SK-N-SH (cell line): ENCODE measurements around the gene TTC9C. TPM values are rescaled to one million over a fixed set of nuclear protein-coding genes. Genes with fewer than 3 reads are reported as not detected.

ENCODE experiments used
- CTCF ChIA-PET: fragments of 300-600, 350-600 bp; formaldehyde crosslinking; extraction: SDS; loops from one replicate; lab custom pipeline; 2021; lab: Yijun Ruan, JAX
- POLR2A ChIA-PET: fragments of 350-600 bp; sonication (Branson Sonifier 250); formaldehyde crosslinking; extraction: SDS; loops from one replicate; lab custom pipeline; 2020; ENCODE audit warnings: antibody characterized with exemption, inconsistent platforms; lab: Yijun Ruan, JAX
- DNase-seq: peaks from one replicate; pipeline ENCODE4 v3.0.0; 2012
- H2AFZ ChIP-seq: fragments of 200-600 bp; sonication (generic); 2 replicates; pipeline ENCODE4 v1.8.1; 2016; ENCODE audit warnings: antibody characterized with exemption, mild to moderate bottlenecking, low read depth
- H3F3A ChIP-seq: fragments of 200-600 bp; sonication (generic); replicated peaks from 2 replicates; pipeline ENCODE3; 2016; ENCODE audit warnings: antibody characterized with exemption, mild to moderate bottlenecking; ENCODE audit not compliant: insufficient read depth
- H3K27ac ChIP-seq, 2 experiments: fragments of 200-500 bp in 1 of 2; fragments of 200-600 bp in 1 of 2; sonication (Bioruptor generic) in 1 of 2; sonication (generic), shearing (Covaris generic) in 1 of 2; 2 replicates each; pipeline versions ENCODE4 v1.5.1 to v1.6.1; 2014 to 2016; ENCODE audit warnings: low read depth in 2 of 2, inconsistent platforms in 1 of 2, low read length in 1 of 2, mild to moderate bottlenecking in 1 of 2, mixed read lengths in 1 of 2
- H3K27me3 ChIP-seq: fragments of 200-600 bp; sonication (generic), shearing (Covaris generic); 2 replicates; pipeline ENCODE4 v1.6.1; 2016; ENCODE audit warnings: mixed run types; ENCODE audit not compliant: insufficient read depth
- H3K36me3 ChIP-seq, 2 experiments: fragments of 200-500 bp in 1 of 2; fragments of 200-600 bp in 1 of 2; sonication (Bioruptor generic) in 1 of 2; sonication (generic) in 1 of 2; replicated peaks in 1 of 2; 2 replicates each; pipeline versions ENCODE3 to v1.5.1; 2014 to 2016; ENCODE audit warnings: low read length in 1 of 2, mild to moderate bottlenecking in 1 of 2; ENCODE audit not compliant: insufficient read depth in 2 of 2, control insufficient read depth in 1 of 2
- H3K4me1 ChIP-seq, 2 experiments: fragments of 200-500 bp in 1 of 2; fragments of 200-600 bp in 1 of 2; sonication (Bioruptor generic) in 1 of 2; sonication (generic), shearing (Covaris generic) in 1 of 2; 2 replicates each; pipeline versions ENCODE4 v1.5.1 to v1.6.1; 2014 to 2016; ENCODE audit warnings: low read depth in 1 of 2, low read length in 1 of 2, mixed run types in 1 of 2; ENCODE audit not compliant: insufficient read depth in 2 of 2, control insufficient read depth in 1 of 2
- H3K4me2 ChIP-seq: fragments of 200-600 bp; sonication (generic), shearing (Covaris generic); 2 replicates; pipeline ENCODE4 v1.6.1; 2017; ENCODE audit warnings: mixed run types
- H3K4me3 ChIP-seq, 2 experiments: fragments of 200-500 bp in 1 of 2; fragments of 200-600 bp in 1 of 2; sonication (Bioruptor generic) in 1 of 2; sonication (generic), shearing (Covaris generic) in 1 of 2; 2 replicates each; pipeline versions ENCODE4 v1.5.1 to v1.8.1; 2014 to 2016; ENCODE audit warnings: low read depth in 2 of 2, inconsistent platforms in 1 of 2, low read length in 1 of 2, mild to moderate bottlenecking in 1 of 2, mixed read lengths in 1 of 2, moderate library complexity in 1 of 2
- H3K79me2 ChIP-seq: fragments of 200-600 bp; sonication (generic); 2 replicates; pipeline ENCODE4 v1.8.1; 2017; ENCODE audit warnings: mild to moderate bottlenecking; ENCODE audit not compliant: insufficient read depth
- H3K9ac ChIP-seq: fragments of 200-600 bp; sonication (generic); 2 replicates; pipeline ENCODE4 v1.6.1; 2017; ENCODE audit warnings: mixed run types
- H3K9me2 ChIP-seq: fragments of 200-600 bp; sonication (generic); 2 replicates; pipeline ENCODE4 v1.6.1; 2017; ENCODE audit warnings: mixed run types
- H3K9me3 ChIP-seq: fragments of 200-600 bp; sonication (generic); 2 replicates; pipeline ENCODE4 v1.6.1; 2017; ENCODE audit warnings: mixed run types, mild to moderate bottlenecking, moderate library complexity
- H4K20me1 ChIP-seq: fragments of 200-600 bp; sonication (generic); 2 replicates; pipeline ENCODE4 v1.6.1; 2017; ENCODE audit warnings: mild to moderate bottlenecking, mixed run types; ENCODE audit not compliant: insufficient read depth
- CHD2 ChIP-seq: fragments of 150-350 bp; IDR thresholded peaks from 2 replicates; pipeline ENCODE4 v1.6.1; 2018; ENCODE audit warnings: low read length; ENCODE audit not compliant: partially characterized antibody
- CTCF ChIP-seq: fragments of 200-600 bp; sonication (generic); IDR thresholded peaks from 2 replicates; pipeline ENCODE4 v1.6.1; 2017; ENCODE audit warnings: antibody characterized with exemption, mild to moderate bottlenecking, moderate library complexity
- FOXM1 ChIP-seq: IDR thresholded peaks from 2 replicates; pipeline ENCODE4 v1.4.0; 2012; ENCODE audit warnings: low read depth, mild to moderate bottlenecking
- GATA2 ChIP-seq: sonication (generic); formaldehyde crosslinking; IDR thresholded peaks from 2 replicates; pipeline ENCODE4 v1.5.0; 2020; ENCODE audit warnings: mild to moderate bottlenecking, missing genetic modification reagents
- MAX ChIP-seq: IDR thresholded peaks from 2 replicates; pipeline ENCODE4 v1.4.0; 2012; ENCODE audit warnings: low read depth
- MEF2A ChIP-seq: IDR thresholded peaks from 2 replicates; pipeline ENCODE4 v1.4.0; 2012; ENCODE audit warnings: low read depth, borderline replicate concordance
- MXI1 ChIP-seq: IDR thresholded peaks from 2 replicates; pipeline ENCODE4 v1.6.1; 2012; ENCODE audit warnings: mild to moderate bottlenecking, low read depth, low read length, improper control_type of control experiment
- NRF1 ChIP-seq: IDR thresholded peaks from 2 replicates; pipeline ENCODE4 v1.6.1; 2012; ENCODE audit warnings: low read depth, mild to moderate bottlenecking, low read length
- POLR2AphosphoS5 ChIP-seq: IDR thresholded peaks from 2 replicates; pipeline ENCODE4 v1.6.1; 2012; ENCODE audit warnings: low read depth, low read length
- RAD21 ChIP-seq: IDR thresholded peaks from 2 replicates; pipeline ENCODE4 v1.6.1; 2012; ENCODE audit warnings: mild to moderate bottlenecking, low read length
- REST ChIP-seq: IDR thresholded peaks from 2 replicates; pipeline ENCODE4 v1.6.1; 2012; ENCODE audit warnings: mild to moderate bottlenecking, low read depth, low read length, moderate library complexity
- RFX5 ChIP-seq: IDR thresholded peaks from 2 replicates; pipeline ENCODE4 v1.6.1; 2012; ENCODE audit warnings: mild to moderate bottlenecking, improper control_type of control experiment, low read length
- SIN3A ChIP-seq: IDR thresholded peaks from 2 replicates; pipeline ENCODE4 v1.6.1; 2012; ENCODE audit warnings: low read depth, mild to moderate bottlenecking, low read length, moderate library complexity, borderline replicate concordance
- SMC3 ChIP-seq: IDR thresholded peaks from 2 replicates; pipeline ENCODE4 v1.6.1; 2012; ENCODE audit warnings: low read depth, low read length, improper control_type of control experiment
- TAF1 ChIP-seq: IDR thresholded peaks from 2 replicates; pipeline ENCODE4 v1.6.1; 2012; ENCODE audit warnings: low read depth, mild to moderate bottlenecking, low read length, moderate library complexity, borderline replicate concordance
- TEAD4 ChIP-seq: IDR thresholded peaks from 2 replicates; pipeline ENCODE4 v1.4.0; 2012; ENCODE audit warnings: mild to moderate bottlenecking, borderline replicate concordance; ENCODE audit not compliant: insufficient read depth
- USF2 ChIP-seq: fragments of 150-350 bp; IDR thresholded peaks from 2 replicates; pipeline ENCODE4 v1.6.1; 2017; ENCODE audit warnings: antibody characterized with exemption, low read length, low read depth, borderline replicate concordance
- YY1 ChIP-seq: IDR thresholded peaks from 2 replicates; pipeline ENCODE4 v1.4.0; 2012; ENCODE audit warnings: low read depth, mild to moderate bottlenecking
- WGBS: methylation state at CpG from one replicate; pipeline ENCODE4 v1.1.6; 2017; ENCODE audit warnings: low lambda C conversion rate; 5-methylcytosine and 5-hydroxymethylcytosine counted together
- polyA plus RNA-seq, 3 experiments: library from polyadenylated mRNA; depleted of rRNA; stranded (reverse); fragments of >200 nt; gene quantifications; 2 replicates each; pipeline ENCODE4 v1.2.3, GENCODE V29; 2012

The TTC9C gene
- polyA plus RNA-seq, 1 of the 3 experiments (the other 2 are of a cell fraction), result 31.3 TPM

GRCh38 chr11:62786318-62787004 is 58.2 kb downstream of the TTC9C start:
- H2AFZ ChIP-seq, result no peak overlapping the region
- H3K4me3 ChIP-seq, result peak overlapping the region; percentile 76 to 87
- H3K79me2 ChIP-seq, result peaks cover 51% of the 10 kb centered on the region
- H4K20me1 ChIP-seq, result no peaks in the 10 kb centered on the region
- H3K9me2 ChIP-seq, result no peaks in the 10 kb centered on the region
- peaks cover 34% of the 10 kb centered on the region for H3F3A ChIP-seq
- 7% methylated on average over 10 of the region's 51 CpGs for WGBS
- H3K9ac ChIP-seq, result peak overlapping the region; percentile 74
- TF ChIP-seq RFX5 (0 out of 2 replicates have a peak, but pooled peaks have one; percentile 15), REST (0 out of 2 replicates have a peak, but pooled peaks have one; percentile 8), TEAD4 (0 out of 2 replicates have a peak, but pooled peaks have one; percentile 10), USF2 (no peak), FOXM1 (0 out of 2 replicates have a peak, but pooled peaks have one; percentile 13), YY1 (peak; percentile 30; the same call in 1 of the 2 replicates), CTCF (peak; percentile 91), GATA2 (no peak), POLR2AphosphoS5 (peak; percentile 27; the same call in 1 of the 2 replicates), SMC3 (peak; percentile 81), MAX (peak; percentile 48; the same call in 1 of the 2 replicates), SIN3A (peak; percentile 89; the same call in 1 of the 2 replicates), CHD2 (peak; percentile 43), RAD21 (peak; percentile 59), TAF1 (peak; percentile 41; the same call in 1 of the 2 replicates), NRF1 (no peak), MXI1 (peak; percentile 71; the same call in 1 of the 2 replicates), MEF2A (no peak)
- H3K27ac ChIP-seq, result peak overlapping the region; percentile 65 to 78; a peak in 3 of 4 replicates
- H3K27me3 ChIP-seq, result no peaks in the 10 kb centered on the region
- no peaks in the 10 kb centered on the region for H3K9me3 ChIP-seq
- POLR2A ChIA-PET, result interaction anchor here (0.6 to 2.8 kb wide), 16 partner anchors 9 to 195 kb away, joined by 3 to 35 read pairs (median 5); partner anchors contain the start of genes HNRNPUL2, SLC3A2, TAF6L and TUT1
- CTCF ChIA-PET, result interaction anchor here (0.5 to 6.6 kb wide), 59 partner anchors 10 to 1497 kb away, joined by 3 to 130 read pairs (median 5); partner anchors contain the start of genes B3GAT3, HNRNPUL2, NXF1 and POLR2G
- peaks cover 23 to 35% of the 10 kb centered on the region in 2 experiments for H3K36me3 ChIP-seq
- H3K4me1 ChIP-seq, result peaks cover 4 to 24% of the 10 kb centered on the region in 2 experiments
- peak overlapping the region; percentile 83 for H3K4me2 ChIP-seq
- DNase-seq, result peak; percentile 94
